Measurements from ENCODE around the gene MAPRE2.

The MAPRE2 gene

DNA sequence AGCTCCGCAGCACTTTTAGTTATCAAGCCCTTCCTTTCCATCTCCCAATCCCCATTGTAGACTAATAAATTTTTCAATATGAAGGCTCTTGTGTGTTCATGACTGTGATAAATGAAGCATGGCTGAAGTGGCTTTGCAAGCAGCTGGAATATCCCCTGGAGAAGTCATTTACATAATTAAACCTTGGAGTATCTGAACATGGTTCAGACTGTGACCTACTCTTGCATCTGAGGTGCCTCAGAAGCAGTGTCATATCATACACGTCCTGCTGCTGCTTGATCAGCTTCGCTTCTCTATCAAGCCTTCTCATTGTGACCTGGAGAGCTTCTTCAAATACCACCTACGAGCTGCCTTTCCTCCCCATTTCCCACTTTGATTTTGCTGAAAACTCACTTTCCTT, 151.2 kb downstream of the MAPRE2 start:
- H3K27ac ChIP-seq (ENCODE audit: low read depth, low read length) = no peak overlapping the region
- TF ChIP-seq, protein P1, sequence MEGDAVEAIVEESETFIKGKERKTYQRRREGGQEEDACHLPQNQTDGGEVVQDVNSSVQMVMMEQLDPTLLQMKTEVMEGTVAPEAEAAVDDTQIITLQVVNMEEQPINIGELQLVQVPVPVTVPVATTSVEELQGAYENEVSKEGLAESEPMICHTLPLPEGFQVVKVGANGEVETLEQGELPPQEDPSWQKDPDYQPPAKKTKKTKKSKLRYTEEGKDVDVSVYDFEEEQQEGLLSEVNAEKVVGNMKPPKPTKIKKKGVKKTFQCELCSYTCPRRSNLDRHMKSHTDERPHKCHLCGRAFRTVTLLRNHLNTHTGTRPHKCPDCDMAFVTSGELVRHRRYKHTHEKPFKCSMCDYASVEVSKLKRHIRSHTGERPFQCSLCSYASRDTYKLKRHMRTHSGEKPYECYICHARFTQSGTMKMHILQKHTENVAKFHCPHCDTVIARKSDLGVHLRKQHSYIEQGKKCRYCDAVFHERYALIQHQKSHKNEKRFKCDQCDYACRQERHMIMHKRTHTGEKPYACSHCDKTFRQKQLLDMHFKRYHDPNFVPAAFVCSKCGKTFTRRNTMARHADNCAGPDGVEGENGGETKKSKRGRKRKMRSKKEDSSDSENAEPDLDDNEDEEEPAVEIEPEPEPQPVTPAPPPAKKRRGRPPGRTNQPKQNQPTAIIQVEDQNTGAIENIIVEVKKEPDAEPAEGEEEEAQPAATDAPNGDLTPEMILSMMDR (IDR thresholded peaks at IDR 0.05; ENCODE audit: low read depth, low read length, poor library complexity, severe bottlenecking) = no peak
- TF ChIP-seq EZH2phosphoT487 (IDR thresholded peaks at IDR 0.05; ENCODE audit: borderline replicate concordance, low read length) = no peak
- H3K4me3 ChIP-seq (ENCODE audit: low read length) = no peak overlapping the region
- H3K9me3 ChIP-seq (ENCODE audit: control insufficient read depth, insufficient read depth, low read length) = no peaks in the 10 kb centered on the region
- no peaks in the 10 kb centered on the region for H3K27me3 ChIP-seq (ENCODE audit: control insufficient read depth, low read length)
- no peaks in the 10 kb centered on the region for H4K20me1 ChIP-seq (ENCODE audit: control insufficient read depth, insufficient read depth, low read depth, low read length)
- peaks cover 10% of the 10 kb centered on the region for H3K4me1 ChIP-seq (ENCODE audit: control insufficient read depth, low read length)
- H3K36me3 ChIP-seq (ENCODE audit: control insufficient read depth, low read length) = no peaks in the 10 kb centered on the region
- H3K4me2 ChIP-seq (ENCODE audit: low read length) = no peak overlapping the region
- H3K79me2 ChIP-seq (ENCODE audit: control insufficient read depth, low read length) = no peaks in the 10 kb centered on the region
- no peaks in the 10 kb centered on the region for H3F3A ChIP-seq (ENCODE audit: control insufficient read depth, insufficient read depth)
- no peaks in the 10 kb centered on the region for H3K9me2 ChIP-seq (replicated peaks; ENCODE audit: control insufficient read depth, low read length)
